GM19452 (cell line): ENCODE data around the gene ZNF502.

Experiments
- ATAC-seq: cut with Tn5 transposase; IDR thresholded peaks from one replicate; pipeline ENCODE4 v1.9.1; 2021; ENCODE audit not compliant: unreplicated experiment

Gene ZNF502

DNA sequence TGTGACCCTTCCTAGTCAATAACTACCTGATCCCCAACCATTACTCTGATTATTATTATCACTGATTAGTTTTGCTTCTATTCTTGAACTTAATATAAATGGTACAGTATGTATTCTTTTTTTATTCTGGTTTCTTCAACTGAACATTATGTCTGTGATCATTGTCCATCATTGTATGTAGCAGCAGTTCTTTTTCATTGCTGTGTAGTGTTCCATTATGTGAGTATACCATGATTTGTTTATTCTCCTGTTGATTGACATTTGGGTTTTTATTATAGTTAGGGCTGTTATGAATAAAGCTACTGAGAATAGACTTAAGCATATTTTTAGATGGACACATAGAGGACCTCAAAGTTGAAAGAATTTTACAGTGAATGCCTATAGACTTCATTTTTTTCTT is 51.8 kb downstream of the ZNF502 start:
- ATAC-seq = no peak

DNA sequence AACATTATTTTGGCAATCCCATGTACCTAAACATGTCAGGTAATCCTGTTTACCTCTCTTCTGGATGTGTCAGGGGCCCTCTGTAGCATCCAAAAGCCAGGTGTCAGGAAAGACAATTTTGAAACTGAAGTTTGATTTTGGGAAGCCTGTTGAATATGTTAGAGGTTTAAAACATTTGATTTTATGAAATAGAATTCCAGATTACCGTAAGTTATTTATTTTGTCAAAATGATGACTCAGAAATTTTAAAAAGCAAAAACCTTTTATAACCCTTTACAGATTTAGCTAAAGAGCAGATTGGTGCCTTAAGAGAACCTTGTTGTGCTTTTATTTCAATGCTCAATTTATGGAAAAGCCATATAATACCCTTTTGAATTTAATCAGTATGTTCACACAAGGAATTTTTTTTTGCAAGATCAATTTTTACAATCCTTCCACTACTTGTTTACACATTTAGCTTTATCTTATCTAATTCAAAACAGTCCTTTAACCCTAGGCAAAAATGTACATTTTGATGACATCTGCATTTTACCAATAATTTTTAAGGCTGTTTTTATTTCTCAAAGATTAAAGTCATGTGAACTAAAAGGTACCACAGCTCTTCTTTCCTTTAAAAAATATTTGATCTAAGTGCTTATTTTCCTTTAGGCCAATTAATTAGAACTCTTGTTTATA is 59.1 kb downstream of the ZNF502 start:
- no peak for ATAC-seq

DNA sequence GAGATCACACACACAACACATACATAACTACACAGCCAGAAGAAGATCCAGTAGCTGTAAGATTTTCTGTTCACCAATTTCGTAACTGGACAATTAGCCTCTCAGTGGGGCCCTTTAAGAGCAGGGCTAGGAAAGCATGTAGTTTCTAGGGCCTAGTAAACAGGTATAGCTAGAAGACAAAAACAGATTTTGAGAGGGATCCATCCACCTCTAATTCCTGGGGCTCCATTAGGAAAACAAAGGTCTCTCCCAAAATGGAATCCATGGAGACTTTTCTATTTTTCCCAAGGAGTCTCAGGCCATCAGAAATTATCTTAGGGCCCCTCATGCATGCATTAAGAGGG is 59.6 kb downstream of the ZNF502 start:
- ATAC-seq = no peak
